WTC11 (cell line): ENCODE data around the gene KLHDC3.

Experiments
- CREB1 ChIP-seq: sonication (generic); formaldehyde crosslinking; IDR thresholded peaks from 2 replicates; pipeline ENCODE4 v1.8.0; 2023; ENCODE audit warnings: mild to moderate bottlenecking, missing genetic modification reagents
- CTCF ChIP-seq: fragments of 200-600 bp; IDR thresholded peaks from 2 replicates; pipeline ENCODE4 v1.8.0; 2022; ENCODE audit warnings: antibody characterized with exemption
- ELF4 ChIP-seq: sonication (generic); formaldehyde crosslinking; IDR thresholded peaks from 2 replicates; pipeline ENCODE4 v1.8.1; 2022; ENCODE audit warnings: low read depth, mild to moderate bottlenecking, moderate library complexity, missing genetic modification reagents
- FOXP1 ChIP-seq: sonication (generic); formaldehyde crosslinking; IDR thresholded peaks from 2 replicates; pipeline ENCODE4 v1.8.0; 2022; ENCODE audit warnings: missing genetic modification reagents, mild to moderate bottlenecking, moderate library complexity, borderline replicate concordance
- RELA ChIP-seq: sonication (generic); formaldehyde crosslinking; IDR thresholded peaks from 2 replicates; pipeline ENCODE4 v1.8.1; 2022; ENCODE audit warnings: missing genetic modification reagents, mild to moderate bottlenecking, borderline replicate concordance
- SMAD3 ChIP-seq: sonication (generic); formaldehyde crosslinking; IDR thresholded peaks from 2 replicates; pipeline ENCODE4 v1.8.0; 2022; ENCODE audit warnings: missing genetic modification reagents, mild to moderate bottlenecking, borderline replicate concordance
- TEAD1 ChIP-seq: sonication (generic); formaldehyde crosslinking; IDR thresholded peaks from 2 replicates; pipeline ENCODE4 v1.8.0; 2022; ENCODE audit warnings: mild to moderate bottlenecking, missing genetic modification reagents
- TF ChIP-seq, protein P1 (sequence below): sonication (generic); formaldehyde crosslinking; IDR thresholded peaks from 2 replicates; pipeline ENCODE4 v1.8.1; 2023; ENCODE audit warnings: mild to moderate bottlenecking, missing genetic modification reagents, moderate library complexity

GRCh38 chr6:43070028-43070632 is 56.1 kb downstream of the KLHDC3 start:
- TF ChIP-seq FOXP1 (CRISPR knock-in tag): no peak
- no peak; the same call in 1 of the 2 replicates for TF ChIP-seq CTCF
- no peak for TF ChIP-seq RELA
- no peak for TF ChIP-seq SMAD3 (CRISPR knock-in tag)
- TF ChIP-seq TEAD1: no peak
- no peak for TF ChIP-seq CREB1 (CRISPR knock-in tag)
- TF ChIP-seq ELF4 (CRISPR knock-in tag): no peak
- TF ChIP-seq, protein P1, sequence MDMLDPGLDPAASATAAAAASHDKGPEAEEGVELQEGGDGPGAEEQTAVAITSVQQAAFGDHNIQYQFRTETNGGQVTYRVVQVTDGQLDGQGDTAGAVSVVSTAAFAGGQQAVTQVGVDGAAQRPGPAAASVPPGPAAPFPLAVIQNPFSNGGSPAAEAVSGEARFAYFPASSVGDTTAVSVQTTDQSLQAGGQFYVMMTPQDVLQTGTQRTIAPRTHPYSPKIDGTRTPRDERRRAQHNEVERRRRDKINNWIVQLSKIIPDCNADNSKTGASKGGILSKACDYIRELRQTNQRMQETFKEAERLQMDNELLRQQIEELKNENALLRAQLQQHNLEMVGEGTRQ: no peak
